GM19193 (cell line): Measurements from ENCODE around the gene PLEKHM3.

Source experiments
- POLR2A ChIP-seq: IDR thresholded peaks from 4 replicates; pipeline ENCODE4 v1.6.1; 2011; ENCODE audit not compliant: insufficient read depth, insufficient read length; ENCODE audit errors: extremely low read depth

Gene PLEKHM3

GRCh38 chr2:207810200-207810788 lies 215.0 kb downstream of the PLEKHM3 start:
- TF ChIP-seq POLR2A: no peak

DNA sequence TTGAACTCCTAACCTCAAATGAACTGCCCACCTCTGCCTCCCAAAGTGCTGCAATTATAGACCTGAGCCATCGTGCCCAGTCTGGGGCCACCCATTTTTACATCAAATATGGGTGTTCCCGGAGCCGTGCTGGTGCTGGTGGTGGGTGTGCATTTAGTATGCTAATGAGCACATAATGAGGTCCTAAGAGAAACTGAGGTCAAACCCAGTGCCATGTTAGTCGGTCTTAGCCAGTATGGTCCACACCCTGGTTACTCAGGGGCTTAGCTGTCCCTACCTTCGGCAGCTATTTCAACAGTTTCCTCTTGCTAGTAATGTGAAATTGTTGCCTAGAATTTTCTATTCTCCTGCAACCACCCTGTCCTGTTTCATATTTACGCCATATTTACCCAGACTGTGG lies 217.2 kb downstream of the PLEKHM3 start:
- TF ChIP-seq POLR2A: no peak

DNA sequence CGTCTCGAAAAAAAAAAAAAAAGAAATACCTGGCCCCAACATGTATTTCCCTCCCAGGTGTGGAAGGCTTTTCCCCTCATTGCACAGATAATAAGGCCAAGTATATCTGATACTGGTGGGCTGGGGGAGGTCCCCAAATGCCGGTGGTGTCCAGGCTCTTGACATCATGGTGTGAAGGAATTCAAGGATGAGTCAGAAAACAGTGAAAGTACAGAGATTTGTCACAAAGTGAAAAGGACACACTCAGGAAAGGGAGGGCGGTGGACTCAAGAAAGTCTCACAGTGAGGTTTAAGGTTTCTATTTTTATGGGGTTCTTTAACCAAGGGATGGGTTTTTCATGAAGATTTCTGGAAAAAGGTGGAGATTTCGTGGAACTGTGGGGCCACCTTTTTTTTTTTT lies 217.8 kb downstream of the PLEKHM3 start:
- TF ChIP-seq POLR2A: no peak

DNA sequence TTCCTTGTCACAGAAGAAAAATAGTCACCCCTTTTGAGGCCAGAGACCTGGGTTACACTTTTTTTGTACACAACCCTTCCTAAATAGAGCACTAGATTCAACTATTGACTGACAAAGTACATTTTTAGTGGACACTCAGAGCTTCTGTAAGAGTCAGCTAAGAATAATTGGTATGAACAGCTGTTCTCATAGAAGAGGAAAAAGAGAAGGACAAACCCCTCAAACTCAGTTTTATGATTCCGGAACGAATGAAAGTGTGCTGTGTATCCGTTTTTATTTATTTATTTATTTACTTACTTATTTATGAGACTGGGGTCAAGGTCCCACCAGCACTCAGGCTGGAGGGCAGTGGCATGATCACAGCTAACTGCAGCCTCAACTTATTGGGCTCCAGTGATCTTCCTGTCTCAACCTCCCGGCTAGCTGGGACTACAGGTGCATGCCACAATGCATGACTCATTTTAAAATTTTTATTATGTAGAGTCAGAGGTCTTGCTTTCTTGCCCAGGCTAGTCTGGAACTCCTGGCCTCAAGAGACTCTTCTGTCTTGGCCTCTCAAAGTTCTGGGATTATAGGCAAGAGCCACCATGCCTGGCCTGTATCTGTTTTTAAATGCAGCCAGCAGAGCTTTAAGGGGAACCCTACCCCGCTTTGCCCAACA lies 219.6 kb downstream of the PLEKHM3 start:
- no peak for TF ChIP-seq POLR2A

- TF ChIP-seq POLR2A: no peak
These were observed 222.7 kb downstream of the PLEKHM3 start for GRCh38 chr2:207802650-207803049.

GRCh38 chr2:207801259-207801658 lies 224.1 kb downstream of the PLEKHM3 start:
- TF ChIP-seq POLR2A: no peak

- TF ChIP-seq POLR2A: no peak
These were observed 228.6 kb downstream of the PLEKHM3 start for GRCh38 chr2:207796585-207797350.

DNA sequence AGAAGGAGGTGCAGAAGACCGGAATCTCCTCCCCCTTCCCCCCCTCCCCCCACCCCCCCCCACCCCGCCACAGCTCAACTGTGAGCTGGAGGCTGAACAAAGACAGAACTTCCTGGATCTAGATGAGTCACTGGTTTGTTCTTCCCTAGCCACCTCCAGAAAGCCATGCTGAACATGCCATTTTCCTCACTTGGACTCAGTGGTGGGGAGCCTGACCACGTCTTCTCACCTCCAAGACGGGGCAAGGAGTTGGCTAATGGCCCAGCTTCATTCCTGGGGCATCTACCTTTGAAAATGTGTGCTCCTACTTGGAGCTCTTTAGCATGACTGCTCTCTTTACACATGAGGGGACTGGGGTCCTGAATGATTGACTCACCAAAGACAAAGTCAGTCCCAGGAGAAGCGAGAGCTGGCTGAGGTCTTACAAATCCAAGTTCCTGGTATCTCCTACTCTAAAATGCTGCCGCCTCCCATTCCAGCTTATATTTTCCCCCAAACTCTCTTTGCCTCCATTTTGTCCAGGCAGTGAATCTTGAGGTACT lies 233.0 kb downstream of the PLEKHM3 start:
- no peak for TF ChIP-seq POLR2A

DNA sequence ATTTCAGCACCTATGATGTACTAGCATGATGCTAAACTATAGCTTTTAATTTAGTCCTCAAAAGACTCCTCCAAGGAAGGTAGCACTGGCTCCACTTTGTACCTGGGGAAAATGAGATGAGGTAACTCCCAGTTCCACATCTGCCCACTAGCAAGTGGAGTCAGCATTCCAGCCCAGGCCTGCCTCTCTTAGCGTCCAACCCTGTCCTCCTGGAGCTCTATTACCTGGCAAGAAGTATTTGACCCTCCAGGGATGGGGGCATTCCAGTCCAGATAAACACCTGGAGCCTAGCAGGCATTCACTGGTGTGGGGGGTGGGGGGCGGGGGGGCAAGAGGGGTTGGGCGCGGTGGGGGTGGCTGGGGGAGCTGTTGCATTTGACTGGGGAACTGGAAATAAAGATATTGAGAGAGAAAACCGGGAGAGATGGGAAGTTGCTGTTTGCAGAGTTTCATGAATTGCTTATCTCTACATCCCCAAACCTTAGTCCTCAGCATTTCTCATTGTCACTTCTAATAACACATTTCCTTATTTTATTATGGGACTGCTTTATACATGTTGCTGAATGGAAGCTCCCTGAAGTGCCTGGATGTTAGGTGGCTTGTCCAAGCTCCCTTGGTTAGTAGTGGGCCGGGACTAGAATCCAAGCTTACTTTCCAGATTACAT lies 233.6 kb downstream of the PLEKHM3 start:
- TF ChIP-seq POLR2A: no peak

GRCh38 chr2:207790898-207791297 lies 234.4 kb downstream of the PLEKHM3 start:
- no peak for TF ChIP-seq POLR2A

DNA sequence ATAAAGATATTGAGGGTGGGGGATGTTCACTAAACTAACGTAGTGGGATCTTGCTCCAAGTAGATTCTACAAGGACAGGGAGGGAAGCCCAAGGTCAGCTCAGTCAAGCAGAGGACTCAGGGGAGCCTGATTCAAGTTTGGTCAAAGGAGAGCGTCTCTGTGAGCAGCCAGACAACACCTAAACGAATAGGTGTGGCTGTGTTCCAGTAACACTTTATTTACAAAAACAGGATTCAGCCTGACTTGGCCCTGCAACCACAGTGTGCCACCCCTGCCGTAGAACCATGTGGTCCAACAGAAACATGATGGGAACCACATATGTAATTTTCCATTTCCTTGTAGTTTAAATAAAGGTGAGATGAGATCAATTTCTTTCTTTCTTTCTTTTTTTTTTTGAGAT lies 237.5 kb downstream of the PLEKHM3 start:
- TF ChIP-seq POLR2A: no peak

- TF ChIP-seq POLR2A: no peak
These were observed 238.3 kb downstream of the PLEKHM3 start for GRCh38 chr2:207787017-207787416.

DNA sequence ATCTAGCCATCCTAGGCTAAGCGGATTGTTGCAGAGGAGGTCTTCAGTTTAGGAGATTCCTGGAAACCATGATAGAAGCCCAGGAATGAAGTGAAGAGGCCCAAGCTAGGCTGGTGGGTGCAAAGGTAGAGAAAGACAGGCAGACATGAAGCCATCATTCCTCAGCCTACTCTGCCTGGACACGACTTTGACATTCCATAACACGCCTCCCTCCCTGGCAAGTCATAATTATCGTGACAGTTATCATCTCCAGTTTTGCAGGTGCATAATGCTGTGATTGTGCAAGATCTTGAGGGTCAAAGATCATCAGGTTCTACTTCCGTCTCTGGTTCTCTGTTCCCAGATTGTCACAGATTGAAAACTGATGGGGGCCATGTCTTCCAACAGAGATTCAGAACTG lies 240.4 kb downstream of the PLEKHM3 start:
- TF ChIP-seq POLR2A: no peak

DNA sequence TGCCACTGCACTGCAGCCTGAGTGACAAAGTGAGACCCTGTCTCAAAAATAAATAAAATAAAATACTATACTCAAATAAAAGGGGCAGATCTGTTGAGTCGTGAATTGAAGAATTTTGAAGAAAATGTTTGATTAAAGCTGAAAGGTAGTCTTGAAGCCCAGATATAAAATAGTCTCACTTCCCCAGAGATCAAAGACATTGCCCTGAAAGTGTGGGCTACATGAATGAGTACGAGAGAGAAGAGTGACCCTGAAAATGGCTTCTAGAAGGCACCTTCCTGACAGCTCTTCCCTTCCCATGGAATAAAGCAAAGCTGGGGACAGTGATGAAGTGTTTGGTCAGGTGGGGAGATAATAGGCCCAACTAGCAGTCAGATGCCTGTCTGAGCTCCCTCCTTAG lies 241.8 kb downstream of the PLEKHM3 start:
- TF ChIP-seq POLR2A: no peak
